Transverse colon (tissue), 4 donors: Measurements from ENCODE around the gene KNDC1. TPM values are rescaled to one million over a fixed set of nuclear protein-coding genes. Genes with fewer than 3 reads are reported as not detected.

Experiments used
- DNase-seq: peaks from one replicate; pipeline ENCODE4 v3.0.0-alpha.2; 2019
- H3K27ac ChIP-seq, 4 donors: fragments of 200-600 bp; sonication (generic); 2 replicates each; pipeline ENCODE4 v1.5.1; 2016 to 2018; ENCODE audit warnings: inconsistent platforms in 4 of 4
- H3K27me3 ChIP-seq: fragments of 200-600 bp; sonication (generic); 2 replicates; pipeline ENCODE4 v1.5.1; 2017; ENCODE audit warnings: inconsistent platforms
- H3K36me3 ChIP-seq, 4 donors: fragments of 200-600 bp; sonication (generic); 2 replicates each; pipeline ENCODE4 v1.5.1; 2017 to 2019; ENCODE audit warnings: inconsistent platforms in 4 of 4
- H3K4me1 ChIP-seq, 4 donors: fragments of 200-600 bp; sonication (generic); 2 replicates each; pipeline ENCODE4 v1.5.1; 2017 to 2020; ENCODE audit warnings: inconsistent platforms in 4 of 4
- H3K4me3 ChIP-seq, 4 donors: fragments of 200-600 bp; sonication (generic); 1 replicate in 1 of 4; 2 replicates in 3 of 4; pipeline versions ENCODE4 v1.5.1 to v1.6.1; 2017 to 2019; ENCODE audit warnings: inconsistent platforms in 4 of 4
- H3K9me3 ChIP-seq, 2 donors: fragments of 200-600 bp; sonication (generic); 2 replicates each; pipeline ENCODE4 v1.5.1; 2017 to 2019; ENCODE audit warnings: inconsistent platforms in 2 of 2
- CTCF ChIP-seq, 5 experiments: fragments of 200-600 bp in 3 of 5; fragments of 450-650 bp in 2 of 5; sonication (generic) in 3 of 5; IDR thresholded peaks; 1 replicate in 2 of 5; 2 replicates in 3 of 5; pipeline ENCODE4 v1.5.1; 2016 to 2017; ENCODE audit warnings: antibody characterized with exemption in 5 of 5, inconsistent platforms in 3 of 5, mild to moderate bottlenecking in 2 of 5, moderate library complexity in 1 of 5
- EP300 ChIP-seq: sonication (generic); formaldehyde crosslinking; IDR thresholded peaks from one replicate; pipeline ENCODE4 v1.6.1; 2017; ENCODE audit warnings: antibody characterized with exemption, low read depth
- POLR2A ChIP-seq: fragments of 450-650 bp; IDR thresholded peaks from one replicate; pipeline ENCODE4 v1.6.1; 2016; ENCODE audit warnings: antibody characterized with exemption, mild to moderate bottlenecking, moderate library complexity
- POLR2AphosphoS5 ChIP-seq, 3 donors: sonication (generic); formaldehyde crosslinking; IDR thresholded peaks; one replicate each; pipeline ENCODE4 v1.6.1; 2016; ENCODE audit warnings: antibody characterized with exemption in 3 of 3
- WGBS, 2 donors: methylation state at CpG; one replicate each; pipeline ENCODE4 v1.1.5; 2018; ENCODE audit warnings: low coverage in 1 of 2; 5-methylcytosine and 5-hydroxymethylcytosine counted together
- in situ Hi-C, 4 donors: fragments of 200-750 bp; cut with MboI; loops; one replicate each; pipeline versions ENCODE4 v1.15.0 to v1.15.1; 2017; ENCODE audit warnings: low sequenced_read_pairs in 3 of 4, low pct_ligation_motif_present in 1 of 4, low pct_unique_long_range_greater_than_20kb in 1 of 4
- intact Hi-C: fragments of 100-400 bp; cut with DNase I; formaldehyde crosslinking; loops from one replicate; pipeline ENCODE4 v1.15.1; 2023; ENCODE audit warnings: low total_unique reads
- total RNA-seq, 4 donors: library from RNA; depleted of rRNA; stranded (reverse); fragments of >200 nt; gene quantifications; one replicate each; pipeline ENCODE4 v1.1.0, GENCODE V29; 2016

The KNDC1 gene
- total RNA-seq, 4 donors from 2014 or later: 0.14 to 1.2 TPM; not detected in 2

GRCh38 chr10:133162178-133162909, 2.3 kb downstream of the KNDC1 start:
- TF ChIP-seq POLR2AphosphoS5 (IDR thresholded peaks at IDR 0.05) (no peak), CTCF (IDR thresholded peaks at IDR 0.05) (no peak), EP300 (no peak), POLR2A (no peak)
- no peak overlapping the region for H3K27ac ChIP-seq
- H3K9me3 ChIP-seq: no peaks in the 10 kb centered on the region
- in situ Hi-C loops (no loop called here), intact Hi-C loops (no loop called here)
- DNase-seq: no peak
- WGBS, 2 donors: 85% methylated on average over 21 of the region's 22 CpGs; no CpG with 5 or more reads in 1 of the 2 donors
- no peaks in the 10 kb centered on the region for H3K36me3 ChIP-seq
- no peak overlapping the region for H3K4me3 ChIP-seq
- H3K4me1 ChIP-seq: peaks cover 0 to 15% (median 12%) of the 10 kb centered on the region in 4 donors
- peaks cover 59% of the 10 kb centered on the region for H3K27me3 ChIP-seq

GRCh38 chr10:133162910-133163856, 3.2 kb downstream of the KNDC1 start:
- no peak overlapping the region for H3K27ac ChIP-seq
- H3K36me3 ChIP-seq: no peaks in the 10 kb centered on the region
- H3K4me1 ChIP-seq: peaks cover 0 to 15% (median 12%) of the 10 kb centered on the region in 4 donors
- H3K4me3 ChIP-seq: no peak overlapping the region
- TF ChIP-seq CTCF (IDR thresholded peaks at IDR 0.05) (no peak), POLR2AphosphoS5 (IDR thresholded peaks at IDR 0.05) (no peak), EP300 (no peak), POLR2A (no peak)
- no peaks in the 10 kb centered on the region for H3K9me3 ChIP-seq
- H3K27me3 ChIP-seq: peaks cover 59% of the 10 kb centered on the region
- intact Hi-C loops (no loop called here), in situ Hi-C loops (no loop called here)
- DNase-seq: no peak
- 75% methylated on average over 21 of the region's 21 CpGs; no CpG with 5 or more reads in 1 of the 2 donors for WGBS, 2 donors

- Histone ChIP-seq H3K4me3 (no peak overlapping the region), H3K4me1 (peaks cover 0 to 15% (median 12%) of the 10 kb centered on the region in 4 donors), H3K36me3 (no peaks in the 10 kb centered on the region), H3K27me3 (peaks cover 51% of the 10 kb centered on the region), H3K9me3 (no peaks in the 10 kb centered on the region), H3K27ac (no peak overlapping the region)
- TF ChIP-seq POLR2A: no peak
- no peak for TF ChIP-seq CTCF (IDR thresholded peaks at IDR 0.05)
- TF ChIP-seq EP300: no peak
- TF ChIP-seq POLR2AphosphoS5 (IDR thresholded peaks at IDR 0.05): no peak
- peak; percentile 5 for DNase-seq
- in situ Hi-C loops (no loop called here), intact Hi-C loops (no loop called here)
- WGBS, 2 donors: 63% methylated on average over 29 of the region's 31 CpGs; no CpG with 5 or more reads in 1 of the 2 donors
These were observed 4.1 kb downstream of the KNDC1 start for GRCh38 chr10:133163889-133164815.
